Measurements from ENCODE around the gene LAMA5.

DNA sequence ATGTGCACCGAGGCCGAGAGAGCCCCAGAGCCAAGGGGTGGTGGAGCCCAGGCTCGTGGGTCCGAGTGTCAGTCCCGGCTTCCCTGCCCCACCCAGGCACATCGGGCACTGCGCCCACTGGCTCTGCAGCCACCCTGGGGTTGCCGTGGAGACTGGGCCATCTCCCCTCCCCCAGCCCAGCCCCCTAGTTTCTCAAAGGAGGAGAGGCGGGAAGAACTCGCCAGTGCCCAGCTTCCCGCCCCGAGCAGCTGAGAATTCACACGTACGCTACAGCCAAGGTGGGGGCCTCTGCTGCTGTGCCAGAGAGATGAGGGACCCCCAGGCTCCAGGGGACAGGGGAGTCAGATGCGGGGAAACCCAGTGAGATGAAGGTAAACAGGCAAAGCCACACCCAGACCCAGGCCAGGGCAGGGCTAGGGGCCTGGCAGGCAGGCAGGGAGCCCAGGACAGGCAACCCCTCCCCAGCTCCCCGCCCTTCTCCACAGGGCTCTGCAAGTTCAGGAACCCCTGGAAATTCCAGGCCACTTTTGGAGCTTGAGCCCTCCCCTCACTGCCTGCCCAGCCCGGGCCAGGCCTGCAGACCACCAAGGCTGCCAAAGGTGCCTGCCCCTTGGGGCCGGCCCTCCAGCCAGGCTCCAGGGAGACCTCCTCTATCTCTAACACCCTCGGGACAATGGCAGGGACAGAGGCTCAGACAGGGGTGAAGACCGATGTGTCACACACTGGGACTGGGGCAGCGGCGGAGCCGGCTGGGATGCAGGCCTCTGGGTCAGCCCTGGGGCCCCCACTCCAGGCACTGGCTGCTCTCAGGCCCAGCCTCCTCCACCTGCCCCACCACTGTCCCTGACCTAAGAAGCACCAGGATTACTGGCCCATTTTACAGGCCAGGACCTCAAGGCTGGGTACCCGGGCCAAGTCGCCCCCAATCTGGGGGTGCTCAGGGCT, 6.0 kb downstream of the LAMA5 start:
- TF ChIP-seq, protein P1, sequence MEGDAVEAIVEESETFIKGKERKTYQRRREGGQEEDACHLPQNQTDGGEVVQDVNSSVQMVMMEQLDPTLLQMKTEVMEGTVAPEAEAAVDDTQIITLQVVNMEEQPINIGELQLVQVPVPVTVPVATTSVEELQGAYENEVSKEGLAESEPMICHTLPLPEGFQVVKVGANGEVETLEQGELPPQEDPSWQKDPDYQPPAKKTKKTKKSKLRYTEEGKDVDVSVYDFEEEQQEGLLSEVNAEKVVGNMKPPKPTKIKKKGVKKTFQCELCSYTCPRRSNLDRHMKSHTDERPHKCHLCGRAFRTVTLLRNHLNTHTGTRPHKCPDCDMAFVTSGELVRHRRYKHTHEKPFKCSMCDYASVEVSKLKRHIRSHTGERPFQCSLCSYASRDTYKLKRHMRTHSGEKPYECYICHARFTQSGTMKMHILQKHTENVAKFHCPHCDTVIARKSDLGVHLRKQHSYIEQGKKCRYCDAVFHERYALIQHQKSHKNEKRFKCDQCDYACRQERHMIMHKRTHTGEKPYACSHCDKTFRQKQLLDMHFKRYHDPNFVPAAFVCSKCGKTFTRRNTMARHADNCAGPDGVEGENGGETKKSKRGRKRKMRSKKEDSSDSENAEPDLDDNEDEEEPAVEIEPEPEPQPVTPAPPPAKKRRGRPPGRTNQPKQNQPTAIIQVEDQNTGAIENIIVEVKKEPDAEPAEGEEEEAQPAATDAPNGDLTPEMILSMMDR (IDR thresholded peaks at IDR 0.05), result no peak
- no peak for TF ChIP-seq RFX5 (IDR thresholded peaks at IDR 0.05; ENCODE audit: low read length)
- TF ChIP-seq RAD21 (IDR thresholded peaks at IDR 0.05; ENCODE audit: low read length), result no peak
- no peak for TF ChIP-seq EP300 (IDR thresholded peaks at IDR 0.05; ENCODE audit: borderline replicate concordance in 1 of 2, low read depth in 1 of 2, low read length in 1 of 2)
